Daoy (cell line): ENCODE measurements around the gene CHST10. TPM values are rescaled to one million over a fixed set of nuclear protein-coding genes. Genes with fewer than 3 reads are reported as not detected.

Experiments
- DNase-seq: peaks from one replicate; pipeline ENCODE4 v3.0.0-alpha.2; 2015; ENCODE audit warnings: low read depth
- total RNA-seq: library from RNA; depleted of rRNA; stranded (reverse); fragments of >200 nt; shearing (Covaris generic); gene quantifications from 2 replicates; pipeline ENCODE4 v1.2.3, GENCODE V29; 2014

CHST10 gene
- total RNA-seq, 1 experiment from 2014 or later = 13.6 TPM

DNA sequence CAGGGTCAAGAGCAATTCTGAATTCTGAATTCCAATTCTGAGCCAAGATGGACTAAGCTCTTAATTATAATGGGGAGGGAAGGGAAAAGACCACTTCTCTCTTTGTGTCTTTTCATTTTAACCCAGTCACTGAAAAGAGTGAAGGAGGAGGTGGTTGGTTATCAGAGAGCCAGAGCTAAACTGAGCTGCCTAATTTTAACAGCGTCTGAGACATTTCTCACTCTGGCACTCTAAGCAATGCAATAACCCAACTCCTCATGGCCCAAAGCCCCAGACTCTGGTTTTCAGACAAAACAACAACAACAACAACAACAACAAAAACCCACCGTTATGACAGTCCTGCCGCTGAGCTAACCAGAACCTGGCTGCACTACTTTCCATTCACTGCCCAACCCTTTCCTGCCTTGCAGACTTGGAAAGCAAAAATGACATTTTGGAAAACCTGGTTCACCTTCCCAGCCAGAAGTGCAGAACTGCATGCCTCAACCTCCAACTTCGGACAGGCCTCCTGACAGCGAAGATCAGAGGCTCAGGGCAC, 1.0 kb downstream of the CHST10 start:
- DNase-seq = no peak

DNA sequence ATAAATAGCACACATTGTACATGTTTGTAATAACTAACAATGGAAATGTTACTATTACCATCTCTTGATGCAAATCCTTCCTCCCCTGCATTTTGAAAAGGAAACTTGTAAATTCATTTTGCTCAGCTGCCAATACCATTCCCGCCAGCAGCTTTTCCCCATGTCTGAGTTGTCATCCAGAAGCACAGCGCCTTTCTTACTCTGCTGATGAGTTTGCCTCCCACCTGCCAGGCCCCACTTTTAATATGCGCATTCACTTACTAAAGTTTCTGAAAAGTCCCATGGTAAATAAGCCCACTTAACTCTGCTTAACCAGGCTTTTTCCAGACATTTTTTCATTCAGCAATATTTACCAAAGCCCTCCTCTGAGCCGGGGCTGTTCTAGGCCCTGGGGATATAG, 3.9 kb downstream of the CHST10 start:
- no peak for DNase-seq

DNA sequence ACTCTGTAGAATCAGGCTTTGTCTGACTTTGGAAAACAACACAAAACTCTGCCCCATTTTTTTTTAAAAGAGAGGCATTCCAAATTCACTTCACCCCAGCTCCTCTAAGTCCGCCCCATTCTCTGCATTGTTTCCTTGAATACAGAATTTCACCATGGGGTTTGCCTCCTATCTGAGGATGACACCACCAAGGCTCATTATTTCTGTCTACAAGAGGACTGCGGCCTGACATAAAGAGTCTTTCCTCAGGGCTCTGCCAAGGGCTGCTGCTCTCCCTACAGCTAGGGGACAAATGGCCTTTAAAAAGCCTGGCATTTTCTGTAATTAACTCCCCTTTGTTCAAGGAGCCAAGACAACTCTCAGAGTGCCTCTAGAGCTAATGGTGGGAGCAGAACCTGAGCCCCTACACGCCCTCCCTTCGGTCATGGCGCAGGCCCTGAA, 4.6 kb downstream of the CHST10 start:
- no peak for DNase-seq

DNA sequence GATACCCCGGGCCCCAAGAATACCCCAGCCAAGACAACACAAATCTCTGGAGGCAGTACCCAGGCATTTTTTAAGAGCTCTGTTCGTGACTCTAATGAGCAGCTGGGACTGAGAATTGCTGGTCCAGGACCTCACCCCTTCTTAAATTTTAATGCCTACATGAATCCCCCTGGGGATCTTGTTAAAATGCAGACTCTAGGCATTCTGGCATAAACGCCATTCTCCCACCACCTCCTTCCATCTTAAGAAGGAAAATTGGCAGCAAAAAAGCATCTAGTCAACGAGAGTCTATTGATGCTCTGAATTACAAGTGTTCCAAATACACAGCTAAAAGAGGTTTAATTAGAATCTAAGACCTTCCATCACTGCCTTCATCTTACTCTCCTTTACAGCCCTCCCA, 5.0 kb downstream of the CHST10 start:
- no peak for DNase-seq

DNA sequence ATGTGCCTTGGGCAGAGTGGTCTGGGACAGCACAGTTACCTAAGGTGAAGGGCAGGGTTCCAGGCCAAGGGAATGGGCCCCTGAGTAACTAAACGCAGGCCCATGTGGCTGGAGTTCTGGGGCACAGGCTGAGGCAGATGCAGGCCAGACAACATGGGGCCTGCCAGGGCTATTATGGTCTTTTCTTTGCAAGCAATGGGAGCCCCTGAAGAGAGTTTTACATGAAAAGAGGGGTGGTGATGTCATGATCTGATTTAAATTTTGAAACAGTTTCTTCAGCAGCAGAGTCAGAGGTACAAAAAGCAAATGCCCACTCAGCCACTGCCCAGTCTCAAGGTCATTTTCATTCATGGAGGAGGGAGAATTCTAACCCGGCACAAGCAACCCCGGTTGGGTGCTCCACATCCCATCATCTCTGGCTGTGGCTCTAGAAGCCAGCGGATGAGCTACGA, 5.6 kb downstream of the CHST10 start:
- no peak for DNase-seq

DNA sequence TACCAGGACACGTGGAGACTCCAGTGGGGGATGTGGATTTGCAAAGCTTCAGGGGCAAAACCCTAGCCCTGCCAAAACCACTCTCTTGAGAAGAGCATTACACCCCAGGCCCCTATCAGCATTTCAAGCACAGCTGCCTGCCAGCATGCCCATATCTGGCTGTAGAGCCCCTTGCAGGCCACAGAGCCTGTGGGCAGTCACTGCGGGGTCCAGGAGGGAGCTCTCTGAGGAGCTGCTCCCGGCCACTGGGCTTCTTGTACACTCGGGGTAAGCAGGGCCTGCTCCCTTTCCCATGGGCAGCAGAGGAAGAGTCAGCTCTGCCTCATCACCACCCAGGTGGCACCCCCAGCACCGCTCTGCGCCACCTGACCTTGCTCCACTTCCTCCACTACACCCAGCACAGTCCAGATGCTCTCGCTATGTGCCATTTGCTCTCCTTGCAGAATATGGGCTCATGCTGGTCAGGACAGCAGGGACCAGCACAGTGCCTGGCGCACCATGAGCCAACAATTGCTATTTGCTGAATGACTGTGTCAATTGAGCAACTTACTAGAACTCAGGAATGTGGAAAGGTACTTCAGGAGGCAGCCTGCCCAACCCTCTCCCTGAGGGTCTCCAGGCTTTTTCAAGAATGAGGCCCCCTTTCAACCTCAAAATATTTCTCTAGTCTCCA, 7.4 kb downstream of the CHST10 start:
- no peak for DNase-seq

GRCh38 chr2:100409461-100409860, 8.0 kb downstream of the CHST10 start:
- DNase-seq = no peak

DNA sequence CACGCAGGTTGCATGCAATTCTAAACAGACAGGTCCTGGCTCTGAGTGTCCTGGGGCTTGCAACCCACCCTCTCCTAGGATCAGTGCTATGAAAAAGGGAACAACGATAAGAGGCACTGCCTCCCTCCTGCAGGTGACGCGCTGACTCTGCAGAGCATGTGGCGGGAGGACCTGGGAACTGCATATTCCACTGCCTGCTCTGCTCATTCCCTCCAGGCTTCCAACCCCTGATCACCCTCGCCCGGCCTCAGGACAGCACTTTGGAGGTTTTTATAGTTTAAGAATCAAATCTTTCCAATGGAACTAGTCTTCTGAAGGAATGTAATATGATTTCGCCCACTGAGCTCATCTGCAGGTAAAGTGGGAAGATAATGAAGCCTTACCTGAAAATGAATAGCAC, 8.5 kb downstream of the CHST10 start:
- no peak for DNase-seq

DNA sequence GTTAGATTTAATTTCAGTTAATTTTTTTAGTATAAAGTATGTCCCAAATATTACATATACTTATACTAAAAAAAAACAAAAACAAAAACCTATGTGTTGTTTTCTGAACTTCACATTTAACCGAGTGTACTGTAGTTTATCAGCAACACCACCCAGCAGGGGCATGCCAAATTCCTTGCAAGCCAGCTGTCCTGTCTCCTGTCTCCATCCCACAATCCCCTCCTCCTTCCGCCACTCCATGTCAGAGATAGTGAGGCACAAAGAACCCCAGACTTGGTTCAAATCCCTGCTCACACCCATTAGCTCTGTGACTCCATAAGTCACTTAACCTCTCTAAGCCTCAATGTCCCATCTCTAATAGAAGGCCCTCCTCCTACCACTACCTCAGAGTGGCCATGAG, 9.4 kb downstream of the CHST10 start:
- no peak for DNase-seq

DNA sequence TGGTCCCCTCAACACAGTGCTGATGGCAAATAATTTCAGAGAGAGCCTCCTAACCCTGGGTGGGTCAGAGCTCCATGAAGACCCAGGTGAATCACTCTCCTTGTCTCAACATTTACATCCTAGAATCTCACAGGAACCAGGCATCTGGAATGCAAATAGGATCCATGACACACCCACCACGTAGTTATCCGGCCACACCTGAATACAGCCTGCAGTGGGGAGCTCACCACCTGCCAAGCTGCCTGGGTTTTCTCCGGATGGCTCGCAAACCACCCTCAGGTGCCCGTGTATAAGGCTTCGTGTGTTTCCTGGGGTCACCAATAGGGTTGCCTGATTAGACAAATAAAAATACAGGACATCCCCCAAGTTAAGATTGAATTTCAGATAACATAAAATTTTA, 9.9 kb downstream of the CHST10 start:
- DNase-seq = no peak

GRCh38 chr2:100407073-100407472, 10.4 kb downstream of the CHST10 start:
- no peak for DNase-seq

DNA sequence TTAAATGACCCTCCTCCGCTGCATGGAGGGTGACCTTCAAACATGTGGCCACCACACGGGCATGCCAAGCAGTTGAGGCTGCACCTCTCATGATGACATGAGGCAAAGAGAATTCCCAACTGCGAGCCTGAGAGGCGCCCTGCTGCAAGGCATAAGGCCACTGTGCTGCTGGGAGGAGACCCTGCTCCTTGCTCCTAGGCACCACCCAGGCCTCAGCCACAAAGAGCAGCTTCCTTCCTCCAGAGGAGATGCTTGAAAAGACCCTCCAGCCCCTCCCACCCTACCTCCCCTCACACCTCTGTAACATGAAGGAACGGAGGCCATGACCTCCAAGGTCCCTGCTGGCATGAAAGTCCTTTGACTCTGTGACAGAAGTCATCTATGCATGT, 11.4 kb downstream of the CHST10 start:
- DNase-seq = no peak

- DNase-seq = no peak
These were observed 11.9 kb downstream of the CHST10 start for GRCh38 chr2:100405403-100406119.

DNA sequence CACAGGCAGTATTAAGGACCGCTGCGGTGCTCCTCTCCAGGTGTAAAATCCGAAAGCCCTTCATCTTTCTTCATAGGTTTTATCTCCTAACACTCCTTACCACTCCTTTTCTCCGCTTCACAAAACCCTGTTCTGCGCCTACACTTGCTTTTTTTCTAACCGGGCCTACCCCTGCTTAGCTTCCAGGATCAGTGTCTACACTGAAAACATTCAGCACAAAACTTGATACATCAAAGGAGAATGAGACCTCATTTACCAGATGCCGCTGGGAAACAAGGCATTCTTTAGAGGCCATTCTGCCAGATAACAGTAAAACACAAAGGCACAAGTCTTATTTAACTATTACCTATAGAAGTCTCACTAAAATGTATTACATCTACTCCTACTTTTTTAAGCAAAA, 13.1 kb downstream of the CHST10 start:
- DNase-seq = no peak

DNA sequence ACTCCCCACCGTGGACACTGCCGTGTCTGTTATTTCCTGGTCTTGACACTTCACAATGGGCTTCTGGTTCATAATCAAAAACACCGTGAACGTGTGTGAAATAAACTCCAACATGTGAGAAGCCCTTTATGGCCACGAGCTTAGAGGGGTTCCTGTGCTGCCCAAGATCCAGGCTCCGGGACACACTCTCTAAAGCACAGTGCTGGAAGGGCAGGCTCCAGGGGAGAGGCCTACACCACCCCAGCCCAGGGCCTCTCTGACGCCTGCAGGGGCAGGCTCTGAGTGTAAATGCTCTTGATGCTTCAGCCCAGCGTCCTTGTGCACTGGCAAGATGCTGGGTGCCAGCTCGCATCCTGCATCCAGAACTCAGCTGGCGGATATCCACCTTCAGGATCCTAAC, 13.7 kb downstream of the CHST10 start:
- no peak for DNase-seq

DNA sequence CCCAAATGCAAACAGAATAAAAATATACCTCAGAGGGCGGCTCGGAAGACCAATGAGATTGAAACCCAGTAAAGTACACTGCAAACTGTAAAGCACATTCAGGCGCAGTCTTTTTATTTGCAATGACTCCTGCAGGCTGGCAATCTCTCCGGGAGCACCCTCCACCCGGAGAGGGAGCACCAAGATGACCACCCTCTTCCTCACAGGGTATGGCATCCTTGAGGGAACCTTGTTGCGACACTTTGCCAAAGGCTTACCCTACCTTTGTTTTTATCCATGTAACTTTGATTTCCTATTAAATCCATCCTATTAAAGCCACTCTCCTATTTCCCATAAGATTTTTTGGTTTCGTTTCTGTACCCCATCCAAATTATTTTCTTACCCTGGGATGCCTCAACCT, 16.2 kb downstream of the CHST10 start:
- DNase-seq = no peak

GRCh38 chr2:100399714-100400113, 17.8 kb downstream of the CHST10 start:
- DNase-seq = no peak

DNA sequence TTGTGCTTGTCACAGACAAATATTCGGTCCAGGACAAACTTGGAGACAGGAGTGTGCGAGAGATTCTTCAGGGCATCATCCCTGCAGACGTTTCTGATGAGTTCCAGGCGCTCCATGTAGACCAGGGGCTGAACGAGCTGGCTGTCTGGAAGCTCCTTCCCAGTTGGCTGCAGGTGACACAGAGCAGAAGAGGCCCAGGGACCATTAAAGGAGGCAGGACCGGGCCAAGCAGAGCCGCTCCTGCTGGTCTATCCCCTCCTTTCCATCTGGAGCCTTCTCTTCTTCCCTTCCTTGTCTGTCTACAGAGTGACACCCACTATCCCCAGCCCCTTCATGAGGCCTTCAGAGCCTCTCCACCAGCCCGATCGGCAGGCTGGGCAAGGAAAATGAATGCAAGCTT, 19.5 kb downstream of the CHST10 start:
- DNase-seq = no peak

- DNase-seq = no peak
These were observed 20.2 kb downstream of the CHST10 start for GRCh38 chr2:100397118-100397860.

DNA sequence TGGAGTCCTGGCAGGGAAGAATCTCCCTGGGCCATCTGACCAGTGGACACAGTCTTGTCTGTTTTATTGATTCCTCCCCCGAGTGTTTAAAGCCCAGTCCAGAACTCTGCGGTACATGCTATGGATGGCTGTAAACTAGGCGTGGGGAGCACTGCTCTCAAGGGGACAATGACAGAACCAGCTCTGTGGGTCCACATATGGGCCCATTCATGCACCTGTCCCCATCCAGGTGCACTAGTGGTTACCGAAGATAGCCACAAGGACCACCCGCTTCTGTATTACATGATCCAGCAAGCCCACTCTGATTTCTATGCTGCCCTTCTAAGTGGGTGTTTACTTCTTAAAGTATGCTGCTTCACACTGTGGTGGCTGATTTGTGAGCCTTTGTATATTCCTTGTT, 21.0 kb downstream of the CHST10 start:
- no peak for DNase-seq

DNA sequence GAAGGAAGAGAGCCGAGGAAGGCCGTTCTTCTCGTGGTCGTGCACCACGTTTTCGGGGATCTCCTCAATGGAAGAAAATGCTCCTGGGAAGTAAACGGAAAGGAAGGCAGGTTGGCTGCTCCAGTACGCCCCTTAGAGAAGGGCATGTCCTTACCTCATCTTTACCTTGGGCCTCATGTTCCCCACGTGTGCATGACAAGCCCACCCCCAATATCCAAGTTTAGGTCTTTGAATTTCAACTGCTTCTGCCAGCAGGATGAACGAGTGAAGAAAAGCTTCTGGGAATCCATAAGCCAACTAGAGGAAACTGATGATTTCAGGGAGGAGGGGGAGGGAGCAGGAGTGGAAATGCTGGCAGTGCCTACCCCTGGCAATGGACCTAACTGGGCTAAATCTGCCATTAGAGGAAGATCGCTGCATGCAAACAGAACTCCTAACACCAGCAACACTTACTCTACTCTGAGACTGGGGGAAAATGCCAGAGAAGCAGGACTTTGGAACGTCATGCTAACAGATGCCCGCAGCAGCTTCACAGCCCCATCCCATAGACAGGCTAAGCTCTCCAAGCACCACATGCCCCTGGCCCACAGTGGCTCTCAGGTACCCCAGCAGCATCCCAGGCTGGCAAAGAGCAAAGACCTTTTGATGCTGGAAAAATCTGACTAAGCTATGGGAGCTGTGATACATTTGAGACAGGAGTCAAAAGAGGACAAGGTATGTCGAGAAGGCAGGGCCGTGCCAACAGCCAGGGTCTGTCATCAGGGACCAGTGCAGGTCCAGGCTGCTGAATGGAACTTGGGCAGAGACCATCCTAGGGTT, 21.7 kb downstream of the CHST10 start:
- no peak for DNase-seq
